GM19468 (cell line): ENCODE measurements around the gene WDR54.
"Not testable (repeated sequence)": the region's sequence is repeated elsewhere in the genome, so short reads cannot be mapped to it uniquely, and the experiment has no call there.

Experiments used
- ATAC-seq: cut with Tn5 transposase; IDR thresholded peaks from one replicate; pipeline ENCODE4 v1.9.1; 2021; ENCODE audit warnings: mild to moderate bottlenecking, moderate library complexity, moderate number of reproducible peaks; ENCODE audit not compliant: unreplicated experiment; ENCODE audit errors: extremely low read depth

WDR54 gene

GRCh38 chr2:74448771-74449170 is 27.2 kb downstream of the WDR54 start:
- no peak for ATAC-seq

- ATAC-seq, result no peak
These were observed 29.1 kb downstream of the WDR54 start for GRCh38 chr2:74450570-74451190.

- peak; percentile 29 for ATAC-seq
These were observed 33.4 kb downstream of the WDR54 start, which contains the start of gene INO80B for GRCh38 chr2:74454654-74455511. INO80B (plus strand) TSS chr2:74455087; CDS start chr2:74455117, 30 bp downstream.

- no peak for ATAC-seq
These were observed 35.6 kb downstream of the WDR54 start for GRCh38 chr2:74457129-74457548.

GRCh38 chr2:74457549-74458131 is 36.1 kb downstream of the WDR54 start:
- ATAC-seq, result no peak

- ATAC-seq, result peak; percentile 81
These were observed 36.8 kb downstream of the WDR54 start, which contains the start of gene WBP1 for GRCh38 chr2:74458132-74458937. WBP1 (plus strand) TSS chr2:74458438; CDS start chr2:74458603, 165 bp downstream.

GRCh38 chr2:74458938-74459363 is 37.4 kb downstream of the WDR54 start:
- ATAC-seq, result no peak

- not testable (repeated sequence) for ATAC-seq
These were observed 38.1 kb downstream of the WDR54 start for GRCh38 chr2:74459503-74460118.

- ATAC-seq, result not testable (repeated sequence)
These were observed 38.7 kb downstream of the WDR54 start for GRCh38 chr2:74460187-74460586.

GRCh38 chr2:74461187-74462053 is 39.9 kb downstream of the WDR54 start:
- no peak for ATAC-seq

GRCh38 chr2:74462054-74462785 is 40.7 kb downstream of the WDR54 start:
- no peak for ATAC-seq

GRCh38 chr2:74462786-74463105 is 41.2 kb downstream of the WDR54 start:
- ATAC-seq, result no peak

- no peak for ATAC-seq
These were observed 42.9 kb downstream of the WDR54 start for GRCh38 chr2:74464406-74464805.

GRCh38 chr2:74470742-74471141 is 49.2 kb downstream of the WDR54 start:
- not testable (repeated sequence) for ATAC-seq

GRCh38 chr2:74471332-74472065 is 50.0 kb downstream of the WDR54 start:
- no peak for ATAC-seq

GRCh38 chr2:74472086-74472944 is 50.8 kb downstream of the WDR54 start, which contains the start of gene MRPL53:
MRPL53 (minus strand) TSS chr2:74472680; CDS start chr2:74472660, 20 bp downstream.
- ATAC-seq, result peak; percentile 82

- ATAC-seq, result no peak
These were observed 51.4 kb downstream of the WDR54 start for GRCh38 chr2:74472945-74473258.
